ENCODE results near the gene DCDC2C.

DCDC2C gene

DNA sequence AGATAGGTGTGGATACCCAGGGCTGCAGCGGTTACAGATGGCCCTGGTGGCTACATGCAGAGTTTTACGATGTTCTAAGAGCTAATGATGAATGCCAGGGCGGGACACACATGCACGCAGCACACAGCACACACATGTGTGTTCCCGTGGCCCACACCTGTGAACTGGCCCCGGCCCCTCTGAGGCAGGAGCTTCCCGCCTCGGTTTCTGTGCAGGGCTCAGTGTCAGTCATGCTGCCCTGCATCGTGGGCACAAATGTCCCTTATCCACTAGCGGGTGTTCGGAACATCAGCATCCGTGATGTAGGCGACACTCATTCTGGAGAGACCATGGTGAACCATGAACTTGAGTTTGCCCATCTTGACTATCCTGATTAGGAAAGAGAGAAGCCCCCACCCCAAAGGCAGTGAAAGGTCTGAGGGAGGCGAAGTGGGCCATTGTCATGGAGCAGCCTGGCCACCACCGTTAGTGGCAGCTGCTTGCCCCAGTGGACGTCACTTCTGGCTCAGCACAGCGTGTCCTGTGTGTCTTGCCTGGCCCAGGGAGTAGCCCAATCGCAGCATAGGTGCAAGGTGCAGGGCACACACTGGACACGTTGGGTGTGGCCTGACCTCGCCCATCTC lies 43.8 kb downstream of the DCDC2C start:
- no peak for DNase-seq

DNA sequence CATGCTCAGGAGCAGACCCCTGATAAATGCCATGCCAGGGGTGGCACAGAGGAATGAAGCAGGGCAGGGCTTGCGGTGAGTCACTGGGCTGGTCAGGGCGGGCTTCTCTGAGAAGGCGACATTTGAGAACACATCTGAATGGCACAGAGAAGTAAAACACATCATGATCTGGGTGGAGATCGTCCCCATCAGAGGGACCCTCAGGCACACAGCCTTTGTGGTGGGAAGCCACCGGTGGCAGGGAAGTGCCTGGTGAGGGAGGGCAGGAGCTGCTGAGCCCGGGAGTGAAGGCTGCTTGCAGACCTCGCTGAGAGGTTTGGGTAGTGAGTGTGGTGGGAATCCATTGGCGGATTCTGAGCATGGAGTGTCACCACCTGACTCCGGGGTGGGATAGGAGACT lies 44.5 kb downstream of the DCDC2C start:
- DNase-seq = no peak

DNA sequence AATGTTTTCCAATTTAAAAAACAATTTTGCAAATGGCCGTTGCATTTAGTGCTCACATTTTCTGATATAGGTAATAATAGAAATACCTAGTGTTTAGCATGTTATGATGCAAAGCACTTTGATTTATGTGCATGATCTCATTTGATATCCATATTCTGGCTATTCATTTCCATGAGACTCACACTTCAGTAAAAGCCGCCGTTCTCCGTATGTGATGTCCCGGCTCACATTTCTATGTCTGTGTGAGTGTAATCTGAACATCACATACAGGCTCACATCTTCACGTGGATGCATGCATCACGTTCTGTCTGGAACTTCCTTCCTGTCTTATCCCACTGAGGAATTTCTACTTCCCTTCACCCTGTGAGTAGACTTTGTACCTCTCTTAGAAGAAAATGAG lies 45.8 kb downstream of the DCDC2C start:
- no peak for DNase-seq

DNA sequence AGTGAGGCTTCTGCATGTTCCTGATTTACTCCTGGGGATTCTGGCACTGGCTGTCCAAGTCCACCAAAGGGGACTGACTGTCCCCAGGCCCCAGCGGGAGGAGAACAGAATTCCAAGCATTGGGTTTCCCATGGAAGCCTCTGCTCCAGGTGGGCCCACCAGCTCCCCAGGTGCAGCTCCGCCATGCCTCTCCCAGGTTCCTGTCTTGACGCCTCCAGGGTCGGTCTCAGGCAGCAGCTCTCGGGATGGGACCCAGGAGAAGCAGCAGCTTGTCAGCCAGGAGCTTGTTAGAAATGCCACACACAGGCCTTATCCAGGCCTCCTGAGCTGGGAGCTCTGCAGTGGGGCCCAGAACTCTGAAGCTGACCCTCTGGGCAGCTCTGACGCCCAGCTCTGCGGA lies 47.9 kb downstream of the DCDC2C start:
- no peak for DNase-seq

DNA sequence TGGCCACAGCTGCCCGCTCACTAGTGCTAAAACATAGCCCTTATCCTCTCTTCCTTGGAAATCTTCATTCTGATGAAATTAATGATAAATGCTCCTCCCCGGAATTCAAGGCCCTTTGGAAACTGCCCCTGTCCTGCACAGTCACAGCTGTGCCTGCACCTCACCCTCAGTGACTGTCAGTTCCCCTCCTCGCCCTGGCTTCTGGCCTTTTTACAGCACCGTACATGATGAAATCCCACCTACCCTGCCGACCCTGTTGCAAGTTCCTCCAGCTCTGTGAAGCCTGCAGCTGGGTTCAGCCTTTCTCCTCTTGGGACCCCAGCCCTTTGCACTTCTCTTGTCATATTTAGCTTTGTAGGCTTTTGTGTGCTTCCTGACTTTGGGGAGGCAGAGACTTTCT lies 48.4 kb downstream of the DCDC2C start:
- DNase-seq = no peak

DNA sequence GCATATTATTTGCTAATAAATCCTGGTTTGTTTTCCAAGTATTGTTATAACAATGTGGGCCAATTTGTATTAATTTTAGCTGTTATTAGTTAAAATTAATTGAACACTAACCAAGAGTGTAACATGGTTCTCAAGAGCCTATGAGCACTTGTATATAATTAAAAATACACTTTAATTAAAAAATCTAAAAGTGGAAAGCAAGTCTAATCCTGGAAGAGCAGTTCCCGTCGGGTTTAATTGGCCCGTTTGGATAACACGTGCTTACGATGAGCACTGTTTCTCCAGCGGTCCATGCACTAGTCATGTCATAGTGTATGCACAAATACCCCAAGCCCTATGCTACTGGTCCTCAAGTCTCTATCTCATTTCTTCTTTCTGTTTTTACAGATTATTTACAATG lies 49.0 kb downstream of the DCDC2C start:
- no peak for DNase-seq

DNA sequence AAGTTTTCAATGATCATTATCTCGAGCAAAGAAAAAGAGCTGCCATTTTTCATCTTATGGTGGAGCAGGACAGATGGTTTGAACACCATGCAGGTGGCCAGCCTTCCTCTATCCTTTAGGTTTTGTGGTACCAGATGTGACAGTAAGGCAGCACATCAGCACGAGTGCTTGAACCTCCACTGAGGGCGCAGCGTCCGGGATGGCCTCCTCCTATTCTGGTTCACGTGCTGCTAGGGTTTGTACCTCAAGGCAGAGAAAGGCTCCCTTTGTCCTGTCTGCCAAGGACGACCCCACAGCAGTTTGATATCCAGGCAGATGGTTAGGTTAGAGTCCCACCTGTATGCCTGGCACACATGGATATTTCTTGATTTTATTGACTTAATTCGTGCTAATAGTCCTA lies 50.2 kb downstream of the DCDC2C start:
- DNase-seq = no peak

DNA sequence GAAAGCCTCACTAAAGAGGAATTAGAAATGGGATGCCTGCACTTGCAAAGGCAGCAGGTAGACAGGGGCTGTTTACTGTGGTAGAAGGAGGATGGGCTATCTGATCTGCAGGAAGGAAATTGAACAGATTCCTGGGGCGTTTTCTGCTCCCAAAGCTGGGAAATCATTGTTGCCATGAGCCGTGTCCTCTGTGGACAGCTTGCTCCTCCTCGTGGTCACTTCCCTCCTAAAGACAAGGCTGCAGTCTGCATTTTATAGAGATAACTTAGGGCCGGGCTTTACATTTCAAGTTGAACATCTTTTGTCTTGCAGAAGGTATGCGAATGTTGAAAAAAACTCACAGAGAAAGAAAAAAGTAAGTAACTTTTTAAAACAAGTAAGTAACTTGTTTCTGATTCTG lies 50.9 kb downstream of the DCDC2C start:
- no peak for DNase-seq

DNA sequence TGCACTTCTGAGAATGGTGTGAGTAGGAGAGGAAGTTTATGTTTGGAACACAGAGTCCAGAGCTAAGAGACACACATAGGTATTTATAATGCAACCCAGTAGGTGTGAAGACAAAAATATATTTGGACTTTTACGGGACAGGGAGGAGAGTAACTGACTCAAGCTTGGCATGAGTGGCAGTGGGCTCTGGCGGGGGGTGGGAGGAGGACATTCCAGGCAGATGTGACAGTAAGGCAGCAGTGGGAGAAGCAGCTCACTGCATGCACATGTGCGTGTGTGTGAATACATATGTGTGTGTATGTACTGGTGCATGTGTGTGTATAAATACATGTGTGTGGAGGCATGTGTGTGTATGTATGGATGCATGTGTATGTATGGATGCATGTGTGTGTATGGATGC lies 51.4 kb downstream of the DCDC2C start:
- DNase-seq = no peak

DNA sequence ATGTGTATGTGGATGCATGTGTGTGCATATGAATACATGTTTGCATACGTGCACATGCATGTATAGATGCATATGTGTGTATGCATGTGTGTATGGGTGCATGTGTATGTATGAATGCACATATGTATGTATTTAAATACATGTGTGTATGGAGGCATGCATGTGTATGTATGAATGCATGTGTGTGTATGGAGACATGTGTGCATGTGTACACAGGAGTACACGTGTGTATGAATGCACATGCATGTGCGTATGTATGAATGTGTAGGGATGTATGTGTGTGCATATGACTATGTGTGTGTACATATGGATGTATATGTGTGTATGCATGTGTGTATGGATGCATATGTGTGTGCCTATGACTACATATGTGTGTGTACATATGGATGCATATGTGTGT lies 51.9 kb downstream of the DCDC2C start:
- DNase-seq = no peak

DNA sequence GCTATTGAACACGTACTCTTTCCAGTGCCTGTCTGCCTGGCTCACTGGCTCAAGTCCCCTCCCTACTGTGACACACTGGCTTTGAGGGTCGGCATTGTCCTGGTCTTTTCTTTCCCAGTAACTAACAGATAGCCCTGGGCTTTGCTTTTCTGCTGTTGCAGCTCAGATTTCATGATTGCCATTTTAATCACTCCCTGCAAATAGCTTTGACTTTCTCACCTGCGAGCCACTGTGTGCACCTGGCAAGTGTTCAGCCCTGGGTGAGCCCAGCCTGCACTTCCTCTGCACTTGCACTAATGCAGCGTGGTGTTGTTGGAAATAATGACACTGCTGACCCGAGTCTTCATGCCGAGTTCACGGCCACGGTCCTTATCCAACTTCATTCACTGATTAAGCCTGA lies 52.9 kb downstream of the DCDC2C start:
- no peak for DNase-seq

DNA sequence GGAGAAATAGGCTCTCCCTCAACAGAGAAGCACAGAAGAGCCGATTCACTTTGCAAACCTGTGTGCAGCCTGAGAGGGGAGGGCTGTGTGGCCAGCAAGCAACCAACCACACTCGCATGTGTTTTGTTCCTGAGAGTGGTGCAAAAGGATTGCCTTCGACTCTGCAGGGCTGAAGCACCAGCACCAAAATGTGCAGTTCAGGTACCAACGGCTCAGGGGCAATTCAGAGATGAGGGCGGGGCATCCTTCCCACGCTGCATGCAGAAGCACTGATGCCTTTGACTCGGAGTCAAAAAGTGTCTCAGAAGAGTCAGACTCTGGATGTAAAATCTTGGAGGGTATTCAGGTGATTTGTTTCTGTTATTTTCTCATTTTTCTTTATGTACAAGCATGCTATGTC lies 55.5 kb downstream of the DCDC2C start:
- no peak for DNase-seq

DNA sequence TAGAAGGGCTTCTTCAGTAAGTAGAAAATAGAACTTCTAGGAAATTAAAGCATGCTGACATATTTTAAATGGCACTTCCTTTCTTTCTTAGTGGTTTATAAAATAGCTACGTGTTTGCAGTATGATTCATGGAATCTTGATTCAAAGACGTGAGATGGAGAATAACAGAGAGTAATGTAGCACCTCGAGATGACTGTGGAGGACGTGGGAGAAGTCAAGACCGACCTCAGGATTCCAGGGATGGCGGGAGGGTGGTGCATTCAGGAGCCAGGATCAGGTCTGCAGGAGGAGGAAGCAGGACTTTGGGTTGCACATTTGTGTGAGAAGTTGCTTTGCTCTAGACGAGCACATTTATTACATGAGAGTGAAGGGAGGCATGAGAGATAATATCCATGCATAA lies 56.0 kb downstream of the DCDC2C start:
- DNase-seq = no peak

DNA sequence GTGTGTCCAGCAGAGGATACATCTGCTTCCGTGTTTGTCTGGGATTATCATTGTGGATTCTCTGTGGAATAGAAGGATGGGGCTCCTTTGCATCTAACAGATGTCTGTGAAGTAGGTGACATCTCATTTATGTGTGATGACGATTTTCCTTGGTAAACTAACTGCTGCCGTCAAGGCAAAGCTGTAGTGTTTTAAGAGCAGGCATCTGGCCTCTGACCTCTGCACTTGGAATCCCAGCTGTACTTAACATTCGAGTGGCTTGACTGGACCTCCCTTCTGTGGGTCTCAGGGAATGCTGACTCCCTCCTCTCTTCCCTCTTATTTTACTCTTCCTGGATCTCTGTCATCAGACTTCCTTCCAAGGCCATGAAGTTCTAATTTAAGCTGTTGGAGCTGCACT lies 56.4 kb downstream of the DCDC2C start:
- DNase-seq = no peak

DNA sequence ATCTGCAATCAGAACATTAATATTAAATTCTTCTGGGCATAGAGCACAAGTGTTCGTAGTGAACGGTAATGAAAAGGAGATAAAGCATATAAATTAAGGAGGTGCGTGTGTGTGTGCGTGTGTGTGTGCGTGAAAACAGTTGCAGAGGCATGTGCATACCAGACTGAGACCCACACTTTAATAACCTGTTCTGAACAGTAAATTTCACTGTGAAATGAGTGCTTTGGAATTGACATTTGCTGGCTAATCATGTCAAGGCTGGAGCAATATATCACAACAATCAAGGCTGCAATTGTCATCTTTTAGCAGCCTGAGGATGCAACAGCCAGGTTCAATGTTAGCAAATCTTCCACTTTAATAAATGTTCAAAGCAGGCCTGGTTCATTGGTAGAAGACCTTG lies 57.9 kb downstream of the DCDC2C start:
- DNase-seq = no peak

DNA sequence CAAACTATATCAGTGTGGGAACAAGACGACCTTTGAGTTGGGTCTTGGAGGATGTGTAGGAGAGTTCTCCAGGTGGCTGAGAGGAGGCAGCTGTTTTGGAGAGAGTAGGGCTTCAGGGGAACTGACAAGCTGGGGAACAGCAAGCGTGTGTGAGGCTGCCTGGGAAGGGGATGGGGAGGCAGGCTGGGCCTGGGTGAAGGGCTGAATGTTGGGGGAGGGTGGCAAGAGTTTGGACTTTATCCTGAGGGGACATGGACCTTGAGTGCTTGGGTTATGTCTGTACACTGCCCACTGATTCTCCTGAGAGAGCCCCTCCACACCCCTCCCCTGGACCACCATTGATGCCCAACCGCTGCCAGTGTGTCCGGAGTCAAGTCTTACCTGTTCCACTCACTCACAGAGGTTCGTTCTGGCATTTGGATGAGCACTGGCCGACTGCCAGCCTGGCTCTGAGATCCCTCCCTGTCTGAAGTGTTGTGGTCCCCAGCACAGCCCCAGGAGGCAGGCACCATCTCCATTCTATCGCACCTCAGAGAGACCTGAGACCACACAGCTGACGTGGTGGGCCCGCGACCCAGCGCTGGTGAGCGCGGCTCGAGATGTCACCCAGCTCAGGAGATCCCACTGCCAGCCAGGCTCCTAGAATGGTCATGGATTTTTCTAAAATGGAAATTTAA lies 59.5 kb downstream of the DCDC2C start:
- DNase-seq = no peak

DNA sequence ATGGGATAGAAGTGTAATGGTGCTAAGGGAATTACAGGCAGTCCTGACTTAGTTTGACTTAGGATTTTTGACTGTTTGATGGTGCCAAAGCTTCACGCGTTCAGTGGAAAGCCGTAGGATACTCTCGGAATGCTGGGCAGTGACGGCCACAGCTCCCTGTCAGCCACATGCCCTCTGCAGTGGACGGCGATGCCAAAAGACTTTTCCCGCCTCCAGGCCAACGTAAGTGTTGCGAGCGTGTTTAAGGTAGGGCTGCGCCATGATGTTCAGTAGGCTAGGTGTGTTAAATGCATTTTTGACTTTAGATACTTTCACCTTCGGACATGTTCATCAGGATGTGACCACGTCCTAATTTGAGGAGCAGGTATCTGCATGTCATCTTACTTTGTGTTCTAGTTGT lies 63.4 kb downstream of the DCDC2C start:
- DNase-seq = no peak

DNA sequence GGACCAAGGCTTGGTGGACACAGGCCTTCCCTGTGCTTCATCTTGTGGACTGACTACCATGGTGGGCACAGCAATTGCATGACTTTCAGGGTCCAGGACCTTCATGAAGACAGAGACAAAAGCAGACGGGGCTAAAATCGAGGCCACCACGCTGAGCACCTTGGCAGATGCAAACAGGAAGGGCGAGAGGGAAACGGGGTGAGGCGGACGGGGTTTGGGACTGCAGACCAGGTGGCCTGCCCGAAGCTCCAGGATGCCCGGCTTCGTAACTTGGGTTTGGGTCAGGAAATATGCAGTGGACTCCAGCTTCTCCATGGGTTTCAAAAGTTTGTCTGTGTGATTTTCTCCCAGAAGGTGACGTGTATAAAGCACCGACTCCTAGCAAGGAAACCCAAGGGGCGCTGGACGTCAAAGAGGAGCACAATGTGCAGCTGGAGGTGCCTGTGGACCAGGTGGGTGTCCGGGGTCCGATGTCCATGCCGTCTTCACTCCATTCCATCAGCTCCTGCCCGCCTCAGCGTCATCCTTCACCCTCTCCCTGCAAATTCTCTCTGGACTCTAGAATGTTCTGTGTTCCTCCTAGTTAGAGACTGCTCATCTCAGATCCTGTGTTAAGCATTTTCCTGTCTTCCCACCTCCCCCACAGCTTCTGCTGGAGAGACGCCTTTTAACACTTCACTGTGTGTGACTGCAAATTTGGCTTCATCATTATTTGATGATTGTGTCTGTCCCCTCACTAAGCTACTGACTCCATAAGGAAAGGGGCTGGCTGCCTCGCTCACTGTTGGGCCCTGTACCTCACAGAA lies 65.8 kb downstream of the DCDC2C start:
- no peak for DNase-seq

DNA sequence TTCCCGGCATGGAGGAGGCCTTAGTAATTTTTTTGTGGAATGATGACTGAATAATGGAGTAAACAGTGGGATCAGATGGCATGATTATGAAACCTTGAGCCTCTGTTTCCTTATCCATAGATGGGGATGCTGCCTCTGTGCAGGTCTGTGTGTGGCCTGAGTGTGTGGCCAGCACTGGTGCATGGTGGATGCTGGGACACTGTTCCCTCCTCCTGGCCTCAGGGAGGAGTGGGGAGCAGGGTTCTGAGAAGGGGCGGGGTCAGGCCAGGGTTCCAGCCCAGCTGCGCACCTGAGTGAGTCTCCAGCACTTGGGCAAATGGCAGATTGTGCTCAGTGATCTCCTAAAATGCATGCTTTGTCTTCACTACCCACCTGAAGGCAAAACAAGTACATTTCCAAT lies 66.4 kb downstream of the DCDC2C start:
- no peak for DNase-seq

DNA sequence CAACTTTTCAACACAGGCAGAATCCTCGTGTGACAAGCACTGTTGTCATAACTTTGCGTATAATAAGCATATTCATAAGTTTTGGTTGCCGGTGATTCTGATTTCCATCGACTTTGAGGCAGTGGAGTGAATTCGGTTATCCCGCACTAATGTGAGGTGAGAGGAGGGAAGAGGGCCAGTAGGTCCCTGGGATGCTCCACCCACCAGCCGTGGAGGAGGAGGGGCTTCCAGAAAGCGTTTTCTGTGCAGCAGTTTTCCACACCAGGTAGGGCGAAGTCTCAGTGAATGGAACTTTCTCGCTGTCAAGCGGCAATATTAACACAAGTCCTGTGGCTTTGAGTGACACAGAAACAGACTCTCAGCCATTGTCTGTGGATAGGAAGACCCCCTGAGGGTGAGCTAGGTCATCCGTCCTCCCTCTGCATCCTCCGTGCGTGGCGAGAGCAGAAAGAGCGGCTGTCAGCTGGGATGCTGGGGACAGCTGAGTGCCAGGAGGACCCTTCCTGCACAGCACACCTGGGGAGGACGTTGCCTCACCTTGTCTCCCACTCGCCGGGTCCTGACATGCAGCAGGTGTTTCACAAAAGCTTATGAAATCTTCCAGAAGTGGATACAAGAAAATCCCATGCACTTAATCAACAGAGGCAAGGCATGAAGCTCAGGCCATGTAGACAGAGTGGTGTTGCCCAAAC lies 67.5 kb downstream of the DCDC2C start:
- DNase-seq = no peak

DNA sequence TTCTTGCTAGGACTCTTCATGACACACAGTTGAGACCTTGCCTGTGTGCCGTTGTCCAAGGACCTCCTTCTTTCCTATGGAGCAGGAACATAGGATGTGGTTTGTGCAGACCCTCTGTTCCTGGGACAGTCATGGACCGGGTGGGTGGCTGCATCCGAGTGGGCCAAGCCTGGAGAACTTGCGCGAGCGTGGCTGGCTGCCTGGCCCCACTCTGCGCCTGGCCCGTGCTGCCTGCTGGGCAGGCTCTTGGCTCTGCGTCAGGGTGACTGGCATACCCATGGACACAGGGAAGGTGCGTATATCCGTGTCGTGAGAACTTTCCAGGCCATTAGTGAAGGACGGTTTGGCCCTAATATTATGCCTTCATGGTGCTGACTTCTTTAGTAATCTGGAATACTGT lies 68.2 kb downstream of the DCDC2C start:
- DNase-seq = no peak

DNA sequence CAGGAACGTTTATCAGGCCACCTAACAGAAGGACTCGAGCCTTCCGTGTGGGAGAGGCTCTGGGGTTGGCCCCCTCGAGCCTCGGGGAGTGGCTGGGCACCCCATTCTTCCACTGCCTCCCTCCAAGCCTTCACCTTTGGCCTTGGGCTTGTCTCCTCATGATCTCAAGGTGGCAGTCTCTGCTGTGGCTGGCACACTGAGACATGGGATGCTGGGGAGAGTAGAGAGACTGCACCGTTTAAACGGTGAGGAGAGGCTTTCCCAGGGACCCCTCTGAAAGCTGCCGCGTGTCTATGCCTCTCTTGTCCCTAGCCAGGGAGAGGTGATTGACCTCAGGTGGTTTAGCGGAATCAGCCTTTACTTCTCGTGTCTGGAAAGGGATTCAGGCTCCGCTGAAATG lies 71.0 kb downstream of the DCDC2C start:
- DNase-seq = no peak

DNA sequence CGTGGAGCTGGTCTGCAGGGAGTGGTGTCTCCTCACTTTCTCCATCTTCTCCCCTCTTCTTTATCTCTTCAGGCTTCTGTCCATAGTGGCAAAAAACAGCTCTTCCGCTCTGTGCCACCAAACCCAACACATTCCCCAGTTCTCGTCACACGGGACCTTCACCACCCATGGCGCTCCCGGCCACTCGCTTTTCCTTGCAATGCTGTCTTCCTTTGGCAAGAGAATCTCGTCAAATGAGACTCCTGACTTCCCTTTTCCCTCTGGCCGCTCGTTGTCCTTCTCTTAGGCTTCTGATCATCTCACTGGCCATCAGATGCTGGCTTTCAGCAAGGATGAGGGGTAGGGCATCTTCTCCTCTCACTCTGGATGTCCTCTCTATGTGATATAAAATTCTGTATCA lies 72.9 kb downstream of the DCDC2C start:
- no peak for DNase-seq

DNA sequence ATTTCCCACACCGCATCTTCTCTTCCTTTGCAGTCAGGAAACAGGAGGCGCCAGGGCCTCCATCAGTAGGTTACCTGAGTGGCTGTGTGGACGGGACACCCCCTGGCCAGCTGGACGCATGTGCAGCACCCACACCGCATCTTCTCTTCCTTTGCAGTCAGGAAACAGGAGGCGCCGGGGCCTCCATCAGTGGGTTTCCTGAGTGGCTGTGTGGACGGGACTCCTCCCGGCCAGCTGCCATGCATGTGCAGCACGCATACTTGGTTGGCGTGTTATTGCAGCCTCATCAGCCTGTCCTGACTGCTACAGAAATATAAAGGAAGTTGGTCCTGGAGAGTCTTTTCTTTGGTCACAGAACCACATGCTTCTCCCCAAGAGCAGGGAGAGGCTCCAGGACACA lies 74.6 kb downstream of the DCDC2C start:
- DNase-seq = no peak

Measured in hippocampal formation (tissue), 2 donors.